ENCODE results near the gene LRFN4. TPM values are rescaled to one million over a fixed set of nuclear protein-coding genes. Genes with fewer than 3 reads are reported as not detected.

Gene LRFN4
- total RNA-seq, 4 donors from 2014 or later = 10.2 to 16.6 (median 12.4) TPM

DNA sequence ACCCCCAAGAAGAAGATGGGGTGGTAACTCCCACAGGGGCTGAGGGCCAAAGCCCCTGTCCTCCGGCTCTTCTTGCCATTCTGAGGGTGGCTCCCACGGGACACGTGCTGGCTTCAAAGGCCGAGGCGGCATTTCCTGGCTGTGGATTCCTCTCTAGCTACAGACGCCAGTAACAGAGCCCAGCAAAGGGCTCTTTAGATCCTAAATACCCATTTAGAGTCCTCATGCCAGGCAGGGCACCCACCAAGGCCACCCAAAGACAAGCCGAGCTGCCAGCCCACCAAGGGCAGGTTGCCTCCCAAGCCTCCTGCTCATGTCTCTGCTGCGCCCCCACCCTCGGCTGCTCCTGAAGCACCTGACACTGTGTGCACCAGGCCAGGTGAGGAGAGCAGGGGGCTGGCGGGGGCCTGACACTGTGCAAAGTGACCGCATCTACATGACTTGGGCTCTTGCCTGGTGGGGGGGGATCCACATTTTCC is 5.7 kb downstream of the LRFN4 start:
- TF ChIP-seq, protein P1, sequence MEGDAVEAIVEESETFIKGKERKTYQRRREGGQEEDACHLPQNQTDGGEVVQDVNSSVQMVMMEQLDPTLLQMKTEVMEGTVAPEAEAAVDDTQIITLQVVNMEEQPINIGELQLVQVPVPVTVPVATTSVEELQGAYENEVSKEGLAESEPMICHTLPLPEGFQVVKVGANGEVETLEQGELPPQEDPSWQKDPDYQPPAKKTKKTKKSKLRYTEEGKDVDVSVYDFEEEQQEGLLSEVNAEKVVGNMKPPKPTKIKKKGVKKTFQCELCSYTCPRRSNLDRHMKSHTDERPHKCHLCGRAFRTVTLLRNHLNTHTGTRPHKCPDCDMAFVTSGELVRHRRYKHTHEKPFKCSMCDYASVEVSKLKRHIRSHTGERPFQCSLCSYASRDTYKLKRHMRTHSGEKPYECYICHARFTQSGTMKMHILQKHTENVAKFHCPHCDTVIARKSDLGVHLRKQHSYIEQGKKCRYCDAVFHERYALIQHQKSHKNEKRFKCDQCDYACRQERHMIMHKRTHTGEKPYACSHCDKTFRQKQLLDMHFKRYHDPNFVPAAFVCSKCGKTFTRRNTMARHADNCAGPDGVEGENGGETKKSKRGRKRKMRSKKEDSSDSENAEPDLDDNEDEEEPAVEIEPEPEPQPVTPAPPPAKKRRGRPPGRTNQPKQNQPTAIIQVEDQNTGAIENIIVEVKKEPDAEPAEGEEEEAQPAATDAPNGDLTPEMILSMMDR (IDR thresholded peaks at IDR 0.05) = no peak
- DNase-seq (ENCODE audit: low spot score) (no peak), ATAC-seq (ENCODE audit: low FRiP score) (no peak)

DNA sequence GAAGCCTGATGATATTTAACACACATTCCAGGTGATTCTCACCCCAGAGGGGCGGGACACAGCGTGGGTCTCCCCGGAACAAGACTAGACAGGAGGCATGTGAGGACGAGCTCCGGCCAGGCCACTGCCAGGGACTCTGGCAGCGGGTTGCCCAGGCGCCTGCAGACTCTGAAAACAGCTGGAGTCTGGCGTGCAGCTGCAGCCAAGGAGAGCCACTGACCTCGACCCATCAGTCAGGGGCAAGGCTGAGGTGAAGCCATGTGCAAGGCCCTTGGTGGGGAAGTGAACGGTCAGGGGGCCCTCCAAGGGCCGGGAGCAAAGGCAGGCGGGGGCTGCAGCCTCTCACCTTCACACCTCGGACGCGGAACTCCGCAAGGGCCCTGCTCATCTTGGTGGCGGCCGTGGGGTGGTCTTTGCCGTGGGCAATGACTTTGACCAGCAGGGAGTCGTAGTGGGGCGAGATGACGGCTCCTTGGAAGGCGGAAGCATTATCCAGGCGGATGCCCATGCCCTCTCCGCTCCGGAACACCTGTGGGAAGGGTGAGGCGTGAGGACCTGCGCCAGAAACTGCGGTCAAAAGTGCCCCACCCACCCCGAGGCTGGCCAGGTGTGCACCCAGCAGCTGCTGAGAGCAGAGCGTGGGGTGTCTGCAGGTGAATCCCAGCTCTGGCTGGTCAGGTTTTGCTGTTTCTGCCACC is 6.7 kb downstream of the LRFN4 start:
- DNase-seq (ENCODE audit: low spot score) = no peak
- ATAC-seq (ENCODE audit: low FRiP score) = no peak
- TF ChIP-seq, protein P1 (IDR thresholded peaks at IDR 0.05) = no peak

DNA sequence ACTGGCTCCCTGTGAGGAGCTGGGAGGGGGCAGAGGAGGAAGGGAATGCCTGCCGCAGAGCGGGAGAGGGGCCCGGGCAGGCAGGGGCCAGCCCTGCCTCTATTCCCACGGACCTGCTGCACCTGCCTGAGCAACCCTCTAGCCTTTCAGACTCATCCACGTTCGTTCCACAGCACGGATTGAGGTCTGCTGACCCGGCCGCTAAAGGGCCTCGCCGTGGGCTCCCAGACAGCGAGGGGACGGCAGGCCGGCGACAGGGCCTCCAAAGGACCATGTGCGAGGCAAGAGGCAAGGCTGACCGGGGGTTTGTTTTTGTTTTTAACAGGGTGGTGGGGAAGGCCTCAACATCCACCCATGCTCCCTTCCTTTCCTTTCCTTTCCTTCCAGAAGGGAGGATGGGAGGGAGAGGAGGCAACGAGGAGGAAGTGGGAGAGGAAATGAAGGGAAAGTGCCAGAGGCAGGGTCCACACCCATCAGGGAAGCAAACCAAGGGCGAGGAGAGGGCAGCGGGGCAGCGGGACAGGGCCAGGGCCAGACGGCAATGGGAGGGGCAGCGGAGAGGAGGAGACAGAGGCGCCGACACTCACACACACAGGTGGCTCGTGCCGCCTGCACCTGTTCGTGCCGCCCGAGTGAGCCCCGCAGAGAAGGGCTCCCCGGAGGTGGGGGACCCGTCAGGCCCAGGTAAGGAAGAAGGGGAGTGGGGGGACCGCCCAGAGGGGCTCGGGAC is 7.5 kb downstream of the LRFN4 start:
- ATAC-seq (ENCODE audit: low FRiP score) (no peak), DNase-seq (ENCODE audit: low spot score) (no peak)
- TF ChIP-seq, protein P1 (IDR thresholded peaks at IDR 0.05) = no peak

DNA sequence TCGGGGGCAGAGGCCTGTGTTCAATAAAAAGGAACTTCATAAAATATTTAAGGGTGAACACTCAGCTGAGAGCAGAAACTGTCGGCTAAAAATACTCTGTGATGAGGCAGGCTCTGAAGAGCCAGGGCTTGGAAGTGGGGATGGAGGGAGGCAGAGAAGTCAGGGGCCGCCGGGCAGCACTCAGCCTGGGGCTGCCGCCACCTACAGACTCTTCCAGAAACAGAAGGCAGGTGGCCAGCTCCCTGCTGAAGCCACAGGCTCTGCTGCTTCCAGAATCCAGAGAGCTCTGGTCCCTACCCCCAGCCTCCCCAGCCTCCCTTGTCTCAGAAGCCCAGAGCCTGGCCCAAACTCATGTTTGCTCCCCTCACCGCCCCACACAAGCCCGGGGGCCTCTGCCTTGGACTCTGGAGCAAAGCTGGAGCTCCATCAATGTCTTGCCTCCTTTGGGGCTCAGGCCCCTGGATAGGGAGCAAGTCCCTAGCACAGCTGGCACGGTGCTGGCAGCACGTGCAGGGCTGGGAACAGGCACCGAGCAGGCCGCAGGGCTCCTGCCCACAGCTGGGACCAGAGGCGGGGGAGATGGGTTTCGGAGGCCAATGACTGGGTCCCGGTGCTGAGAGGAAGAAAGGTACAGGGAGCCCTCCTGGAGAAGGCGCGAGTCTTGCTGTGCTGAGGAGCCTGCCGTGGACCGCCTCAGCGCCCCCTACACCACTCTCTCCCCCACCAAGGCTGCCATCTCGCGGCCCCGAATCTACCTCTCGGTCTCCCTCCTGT is 8.2 kb downstream of the LRFN4 start:
- TF ChIP-seq, protein P1 (IDR thresholded peaks at IDR 0.05) = no peak

DNA sequence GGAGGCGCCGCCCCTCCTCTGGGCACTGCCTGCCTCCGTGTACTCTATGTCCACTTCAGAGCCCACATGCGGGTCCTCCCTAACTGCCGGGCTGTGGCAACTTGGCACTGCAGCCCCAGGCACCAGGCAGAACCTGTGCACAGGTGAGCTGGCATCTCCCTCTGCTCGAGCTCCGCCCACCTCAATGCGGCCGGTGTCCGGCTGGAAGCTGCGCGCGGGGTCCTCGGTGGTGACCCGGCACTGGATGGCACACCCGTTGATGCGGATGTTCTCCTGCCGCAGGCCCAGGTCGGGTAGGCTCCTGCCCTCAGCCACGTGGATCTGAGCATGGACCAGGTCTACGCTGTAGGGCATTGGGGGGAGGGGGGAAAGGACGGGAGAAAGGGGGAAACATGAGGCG is 9.1 kb downstream of the LRFN4 start:
- no peak for ATAC-seq (ENCODE audit: low FRiP score)
- no peak for DNase-seq (ENCODE audit: low spot score)
- TF ChIP-seq, protein P1 (IDR thresholded peaks at IDR 0.05) = no peak

More for the DNA sequence above, 8.2 kb downstream of the LRFN4 start:
- ATAC-seq (ENCODE audit: low FRiP score) (no peak), DNase-seq (ENCODE audit: low spot score) (no peak)

DNA sequence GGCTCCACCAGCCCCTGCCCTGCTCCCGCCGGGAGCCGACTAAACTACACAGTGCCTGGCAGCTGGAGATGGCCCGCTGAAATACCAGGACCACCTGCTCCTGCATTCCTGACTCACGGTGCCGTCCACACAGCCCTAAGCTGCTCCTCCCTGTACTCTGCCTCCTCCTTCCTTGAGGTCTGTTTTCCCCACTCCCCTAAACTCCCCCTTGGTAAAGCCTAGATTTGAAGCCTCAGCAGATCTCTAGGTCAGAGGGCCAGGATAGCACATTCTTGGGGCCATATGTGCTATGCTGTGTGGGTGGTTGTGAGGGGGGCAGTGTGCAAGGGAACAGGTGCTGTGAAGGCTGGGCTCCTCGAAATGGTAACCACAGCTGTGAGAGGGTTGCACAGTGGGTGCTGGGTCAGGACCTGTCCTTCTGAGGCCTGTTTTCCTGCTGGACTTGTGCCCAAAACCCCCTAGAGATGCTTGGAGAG is 9.7 kb downstream of the LRFN4 start:
- TF ChIP-seq, protein P1 (IDR thresholded peaks at IDR 0.05) = no peak
- no peak for ATAC-seq (ENCODE audit: low FRiP score)
- no peak for DNase-seq (ENCODE audit: low spot score)
